22Rv1 (cell line): Measurements from ENCODE around the gene SLC26A6.

Experiments used
- H3K27ac ChIP-seq: fragments of 450-650 bp; 2 replicates; pipeline ENCODE4 v1.5.1; 2017
- CTCF ChIP-seq: fragments of 450-650 bp; IDR thresholded peaks from 2 replicates; pipeline ENCODE4 v1.5.1; 2017; ENCODE audit warnings: mild to moderate bottlenecking
- ZFX ChIP-seq: fragments of 450-650 bp; IDR thresholded peaks from 2 replicates; pipeline ENCODE4 v1.6.1; 2017; ENCODE audit warnings: antibody characterized with exemption, borderline replicate concordance

Gene SLC26A6

GRCh38 chr3:48664929-48665328 is 29.7 kb upstream of the SLC26A6 start:
- no peak for TF ChIP-seq ZFX
- no peak for TF ChIP-seq CTCF
- H3K27ac ChIP-seq: peak overlapping the region; percentile 99

- peak overlapping the region; percentile 99 for H3K27ac ChIP-seq
- peak; percentile 65 for TF ChIP-seq CTCF
- no peak for TF ChIP-seq ZFX
These were observed 29.0 kb upstream of the SLC26A6 start for GRCh38 chr3:48664313-48664644.

- TF ChIP-seq ZFX (no peak), CTCF (peak; percentile 93)
- peak overlapping the region; percentile 99 for H3K27ac ChIP-seq
These were observed 28.4 kb upstream of the SLC26A6 start for GRCh38 chr3:48663489-48664312.

GRCh38 chr3:48662753-48663488 is 27.7 kb upstream of the SLC26A6 start, which contains the start of gene CELSR3:
Gene CELSR3 (minus strand): TSS chr3:48662886. CDS start chr3:48662634, 252 bp downstream.
- TF ChIP-seq CTCF: no peak
- TF ChIP-seq ZFX: no peak
- H3K27ac ChIP-seq: peak within 1 kb of the TSS; percentile 99

- peak overlapping the region; percentile 99 for H3K27ac ChIP-seq
- TF ChIP-seq ZFX: no peak
- TF ChIP-seq CTCF: no peak
These were observed 27.0 kb upstream of the SLC26A6 start for GRCh38 chr3:48662145-48662752.

- H3K27ac ChIP-seq: peak overlapping the region; percentile 99
- no peak for TF ChIP-seq ZFX
- TF ChIP-seq CTCF: no peak
These were observed 26.4 kb upstream of the SLC26A6 start for GRCh38 chr3:48661501-48662144.
